ENCODE data around the gene KCNIP3. TPM values are rescaled to one million over a fixed set of nuclear protein-coding genes. Genes with fewer than 3 reads are reported as not detected.

Gene KCNIP3
- total and polyA plus RNA-seq, 2 donors (not counting 1 experiment from before 2014, with no cell fraction given): not detected

- intact Hi-C loops (cut with micrococcal nuclease): no loop called here
- Histone ChIP-seq H3K4me1 (ENCODE audit: control insufficient read depth in 2 of 2, insufficient read depth in 2 of 2, low read length in 2 of 2) (no peaks in the 10 kb centered on the region), H3K4me3 (ENCODE audit: control extremely low read depth in 1 of 5, extremely low read depth in 1 of 5, insufficient read depth in 1 of 5, low read depth in 2 of 5, low read length in 4 of 5) (no peak overlapping the region), H3K9ac (ENCODE audit: low read length) (no peak overlapping the region), H4K20me1 (ENCODE audit: control insufficient read depth, insufficient read depth, low read length, poor library complexity, severe bottlenecking) (no peaks in the 10 kb centered on the region), H3K9me3 (ENCODE audit: control extremely low read depth in 1 of 3, control insufficient read depth in 2 of 3, insufficient read depth in 1 of 3, low read length in 2 of 3) (peaks cover 0 to 7% (median 0%) of the 10 kb centered on the region in 3 donors), H3K36me3 (replicated peaks in 1 of 2; ENCODE audit: control extremely low read depth in 1 of 2, control insufficient read depth in 1 of 2, extremely low read depth in 1 of 2, insufficient read depth in 2 of 2, low read length in 1 of 2) (no peaks in the 10 kb centered on the region), H3K27ac (ENCODE audit: low read length in 2 of 2) (no peak overlapping the region), H3K27me3 (replicated peaks in 1 of 4; ENCODE audit: control extremely low read depth in 1 of 4, control insufficient read depth in 3 of 4, insufficient read depth in 4 of 4, low read length in 3 of 4) (no peaks in the 10 kb centered on the region), H3K4me2 (replicated peaks; ENCODE audit: low read depth, low read length, poor library complexity, severe bottlenecking) (no peak overlapping the region), H2AFZ (ENCODE audit: insufficient read depth, low read depth, low read length, poor library complexity, severe bottlenecking) (no peak overlapping the region), H3K79me2 (ENCODE audit: control insufficient read depth, insufficient read depth, low read length) (no peaks in the 10 kb centered on the region)
- TF ChIP-seq CTCF (IDR thresholded peaks at IDR 0.05) (no peak), EZH2 (IDR thresholded peaks at IDR 0.05; ENCODE audit: borderline replicate concordance, insufficient read depth, low read depth, low read length, poor library complexity, severe bottlenecking) (no peak)
- no peak overlapping the region for H3K4me3 Mint-ChIP-seq
- ATAC-seq (ENCODE audit: low read depth) (no peak), DNase-seq (no peak)
- peaks cover 6% of the 10 kb centered on the region for H3K27me3 Mint-ChIP-seq
- H3K9me3 Mint-ChIP-seq (ENCODE audit: insufficient read depth): no peaks in the 10 kb centered on the region
- H3K4me1 Mint-ChIP-seq: no peaks in the 10 kb centered on the region
- 81% methylated on average over 3 of the region's 4 CpGs for WGBS (ENCODE audit: insufficient coverage)
- H3K27ac Mint-ChIP-seq: no peak overlapping the region
- ChIA-PET POLR2A (no interaction called here), CTCF (no interaction called here)
Observed at GRCh38 chr2:95265182-95265581, 32.0 kb upstream of the KCNIP3 start.

GRCh38 chr2:95266781-95267430 lies 30.2 kb upstream of the KCNIP3 start:
- Mint-ChIP-seq H3K4me3 (no peak overlapping the region), H3K4me1 (no peaks in the 10 kb centered on the region), H3K27me3 (peaks cover 3% of the 10 kb centered on the region), H3K9me3 (ENCODE audit: insufficient read depth) (no peaks in the 10 kb centered on the region), H3K27ac (no peak overlapping the region)
- H3K36me3 ChIP-seq (replicated peaks in 1 of 2; ENCODE audit: control extremely low read depth in 1 of 2, control insufficient read depth in 1 of 2, extremely low read depth in 1 of 2, insufficient read depth in 2 of 2, low read length in 1 of 2): no peaks in the 10 kb centered on the region
- DNase-seq: no peak
- H4K20me1 ChIP-seq (ENCODE audit: control insufficient read depth, insufficient read depth, low read length, poor library complexity, severe bottlenecking): no peaks in the 10 kb centered on the region
- CTCF ChIA-PET: no interaction called here
- POLR2A ChIA-PET: no interaction called here
- H3K27me3 ChIP-seq (replicated peaks in 1 of 4; ENCODE audit: control extremely low read depth in 1 of 4, control insufficient read depth in 3 of 4, insufficient read depth in 4 of 4, low read length in 3 of 4): no peaks in the 10 kb centered on the region
- TF ChIP-seq EZH2 (IDR thresholded peaks at IDR 0.05; ENCODE audit: borderline replicate concordance, insufficient read depth, low read depth, low read length, poor library complexity, severe bottlenecking) (no peak), CTCF (IDR thresholded peaks at IDR 0.05) (no peak)
- no peaks in the 10 kb centered on the region for H3K9me3 ChIP-seq (ENCODE audit: control extremely low read depth in 1 of 3, control insufficient read depth in 2 of 3, insufficient read depth in 1 of 3, low read length in 2 of 3)
- H3K4me3 ChIP-seq (ENCODE audit: control extremely low read depth in 1 of 5, extremely low read depth in 1 of 5, insufficient read depth in 1 of 5, low read depth in 2 of 5, low read length in 4 of 5): no peak overlapping the region
- no peak for ATAC-seq (ENCODE audit: low read depth)
- no peak overlapping the region for H3K9ac ChIP-seq (ENCODE audit: low read length)
- no peak overlapping the region for H3K4me2 ChIP-seq (replicated peaks; ENCODE audit: low read depth, low read length, poor library complexity, severe bottlenecking)
- no peaks in the 10 kb centered on the region for H3K79me2 ChIP-seq (ENCODE audit: control insufficient read depth, insufficient read depth, low read length)
- H3K4me1 ChIP-seq (ENCODE audit: control insufficient read depth in 2 of 2, insufficient read depth in 2 of 2, low read length in 2 of 2): no peaks in the 10 kb centered on the region
- H2AFZ ChIP-seq (ENCODE audit: insufficient read depth, low read depth, low read length, poor library complexity, severe bottlenecking): no peak overlapping the region
- WGBS (ENCODE audit: insufficient coverage): 53% methylated on average over 3 of the region's 10 CpGs
- intact Hi-C loops (cut with micrococcal nuclease): no loop called here
- no peak overlapping the region for H3K27ac ChIP-seq (ENCODE audit: low read length in 2 of 2)

Measured in B cell (primary cell).